Coronary artery (tissue), 2 donors: Measurements from ENCODE around the gene KRT36.

Experiments used
- DNase-seq: peaks from one replicate; pipeline ENCODE4 v3.0.0-alpha.2; 2017; ENCODE audit warnings: low spot score
- H3K27ac ChIP-seq, 2 donors: fragments of 200-600 bp; sonication (generic); one replicate each; pipeline ENCODE4 v1.5.1; 2016 to 2019
- H3K4me3 ChIP-seq: fragments of 200-600 bp; sonication (generic); 2 replicates; pipeline ENCODE4 v1.5.1; 2016; ENCODE audit warnings: mild to moderate bottlenecking, moderate library complexity
- TF ChIP-seq, protein P1 (sequence below): fragments of 200-600 bp; sonication (generic); IDR thresholded peaks from one replicate; pipeline ENCODE4 v1.5.1; 2019; ENCODE audit warnings: antibody characterized with exemption

KRT36 gene

DNA sequence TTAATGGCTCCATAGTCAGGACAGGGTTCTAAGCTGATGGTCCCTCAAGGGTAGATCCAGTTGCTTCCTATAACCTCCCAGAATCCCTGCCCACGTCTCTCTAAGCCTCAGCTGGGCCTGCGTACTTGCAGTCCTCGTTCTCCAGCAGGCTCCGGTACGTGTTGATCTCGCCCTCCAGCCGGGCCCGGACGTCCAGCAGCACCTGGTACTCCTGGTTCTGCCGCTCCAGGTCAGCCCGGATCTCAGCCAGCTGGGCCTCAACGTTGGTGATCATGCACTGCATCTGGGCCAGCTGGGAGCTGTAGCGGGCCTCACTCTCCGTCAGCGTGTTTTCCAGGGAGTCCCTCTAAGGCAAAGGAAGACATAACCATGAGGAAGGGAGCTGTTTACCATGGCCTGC, 27.0 kb downstream of the KRT36 start:
- DNase-seq = no peak
- Histone ChIP-seq H3K4me3 (no peak overlapping the region), H3K27ac (no peak overlapping the region)
- TF ChIP-seq, protein P1, sequence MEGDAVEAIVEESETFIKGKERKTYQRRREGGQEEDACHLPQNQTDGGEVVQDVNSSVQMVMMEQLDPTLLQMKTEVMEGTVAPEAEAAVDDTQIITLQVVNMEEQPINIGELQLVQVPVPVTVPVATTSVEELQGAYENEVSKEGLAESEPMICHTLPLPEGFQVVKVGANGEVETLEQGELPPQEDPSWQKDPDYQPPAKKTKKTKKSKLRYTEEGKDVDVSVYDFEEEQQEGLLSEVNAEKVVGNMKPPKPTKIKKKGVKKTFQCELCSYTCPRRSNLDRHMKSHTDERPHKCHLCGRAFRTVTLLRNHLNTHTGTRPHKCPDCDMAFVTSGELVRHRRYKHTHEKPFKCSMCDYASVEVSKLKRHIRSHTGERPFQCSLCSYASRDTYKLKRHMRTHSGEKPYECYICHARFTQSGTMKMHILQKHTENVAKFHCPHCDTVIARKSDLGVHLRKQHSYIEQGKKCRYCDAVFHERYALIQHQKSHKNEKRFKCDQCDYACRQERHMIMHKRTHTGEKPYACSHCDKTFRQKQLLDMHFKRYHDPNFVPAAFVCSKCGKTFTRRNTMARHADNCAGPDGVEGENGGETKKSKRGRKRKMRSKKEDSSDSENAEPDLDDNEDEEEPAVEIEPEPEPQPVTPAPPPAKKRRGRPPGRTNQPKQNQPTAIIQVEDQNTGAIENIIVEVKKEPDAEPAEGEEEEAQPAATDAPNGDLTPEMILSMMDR = no peak

DNA sequence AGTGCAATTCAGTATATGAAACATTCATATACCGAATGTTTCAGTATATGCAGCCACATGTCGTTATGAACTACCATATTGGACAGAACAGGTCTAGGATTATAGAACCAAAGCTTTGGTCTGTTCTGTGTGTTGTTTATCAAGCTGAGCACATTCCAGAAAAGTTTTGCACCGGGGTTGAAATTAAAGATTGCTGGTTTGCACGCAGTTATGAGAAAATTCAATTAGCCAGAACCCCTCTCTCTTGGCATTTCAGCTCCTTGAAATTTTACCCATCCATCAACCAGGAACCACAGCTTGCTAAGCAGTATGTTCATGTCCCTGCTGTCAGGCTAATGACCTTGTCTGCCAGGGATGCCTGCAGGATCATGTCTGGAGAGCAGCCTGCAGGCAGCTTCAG, 32.0 kb downstream of the KRT36 start:
- TF ChIP-seq, protein P1 = no peak
- no peak overlapping the region for H3K27ac ChIP-seq
- DNase-seq = no peak
- H3K4me3 ChIP-seq = no peak overlapping the region

DNA sequence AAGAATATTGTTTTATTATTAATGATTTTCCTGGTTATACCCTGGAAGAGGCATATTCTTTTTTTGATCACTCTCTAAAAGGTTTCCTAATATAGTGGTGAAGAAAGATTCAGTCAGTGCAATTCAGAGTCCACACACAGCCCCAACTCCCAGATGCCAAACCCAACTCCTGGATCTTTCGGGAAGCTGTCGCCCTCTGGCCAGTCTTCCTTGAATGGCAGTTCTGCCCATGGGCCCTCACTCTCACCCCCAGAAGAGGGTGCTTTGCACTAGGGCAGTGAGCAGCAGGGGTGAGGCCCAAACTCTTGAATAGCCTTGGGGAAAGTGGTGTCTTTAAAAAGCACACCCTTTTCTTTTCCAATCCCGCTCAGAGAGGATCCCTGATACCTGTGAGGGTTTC, 33.5 kb downstream of the KRT36 start:
- Histone ChIP-seq H3K27ac (no peak overlapping the region), H3K4me3 (no peak overlapping the region)
- TF ChIP-seq, protein P1 = no peak
- no peak for DNase-seq

DNA sequence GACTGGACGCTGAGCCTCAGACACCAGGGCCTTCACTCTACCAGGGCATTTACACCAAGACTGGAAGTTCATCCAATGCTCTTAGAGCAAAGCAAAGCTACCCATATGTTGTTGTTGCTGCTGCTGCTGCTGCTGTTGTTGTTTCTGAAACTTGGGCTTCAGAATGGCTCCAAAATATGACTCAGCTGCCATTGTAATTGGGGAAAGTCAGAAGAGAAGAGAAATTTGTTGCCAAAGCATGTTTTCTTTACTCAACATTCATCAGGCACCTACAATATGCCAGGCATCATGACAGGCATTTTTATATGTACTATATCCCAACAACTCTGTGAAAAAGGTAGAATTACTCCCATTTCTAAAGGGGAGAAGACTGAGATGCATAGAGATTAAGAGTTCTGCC, 34.5 kb downstream of the KRT36 start:
- TF ChIP-seq, protein P1 = no peak
- no peak for DNase-seq
- H3K4me3 ChIP-seq = no peak overlapping the region
- H3K27ac ChIP-seq = no peak overlapping the region

DNA sequence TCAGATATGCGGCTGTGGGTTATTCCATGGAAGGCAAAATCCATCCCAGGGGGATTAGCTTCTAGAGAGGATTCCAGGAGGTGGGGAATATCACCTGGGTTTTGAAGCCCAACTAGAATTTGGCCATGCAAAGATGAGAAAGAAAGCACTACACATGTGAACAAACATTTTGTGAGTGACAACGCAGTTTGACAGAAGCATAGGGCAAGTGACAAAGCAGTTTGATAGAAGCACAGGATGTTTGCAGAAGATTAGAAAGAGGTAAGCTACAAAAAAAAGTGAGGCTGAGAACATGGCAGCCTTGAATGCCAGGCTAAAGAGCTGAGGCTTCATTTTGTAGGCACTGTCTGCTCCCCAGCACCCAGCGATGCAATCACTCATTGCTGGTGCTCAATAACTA, 36.6 kb downstream of the KRT36 start:
- TF ChIP-seq, protein P1 = no peak
- no peak for DNase-seq
- Histone ChIP-seq H3K27ac (no peak overlapping the region), H3K4me3 (no peak overlapping the region)

DNA sequence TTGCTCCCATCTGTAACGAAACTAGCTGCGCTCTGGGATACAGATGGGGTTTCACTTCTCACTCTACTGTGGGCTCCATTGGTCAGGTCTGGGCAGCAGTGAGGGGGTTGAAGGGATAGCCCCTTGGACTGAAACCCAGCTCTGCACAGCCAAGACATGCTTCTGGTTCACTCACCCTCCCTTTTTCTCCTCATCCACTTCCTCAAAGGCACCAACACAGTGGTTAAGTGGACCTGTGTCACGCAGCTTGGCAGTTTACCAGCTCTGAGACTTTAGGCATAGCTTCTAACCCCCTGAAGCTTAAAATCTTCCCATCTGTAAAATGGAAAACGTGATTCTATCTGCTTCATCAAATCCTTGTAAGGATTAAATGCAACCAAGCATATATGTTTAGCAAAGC, 37.4 kb downstream of the KRT36 start:
- Histone ChIP-seq H3K4me3 (no peak overlapping the region), H3K27ac (no peak overlapping the region)
- DNase-seq = no peak
- TF ChIP-seq, protein P1 = no peak

DNA sequence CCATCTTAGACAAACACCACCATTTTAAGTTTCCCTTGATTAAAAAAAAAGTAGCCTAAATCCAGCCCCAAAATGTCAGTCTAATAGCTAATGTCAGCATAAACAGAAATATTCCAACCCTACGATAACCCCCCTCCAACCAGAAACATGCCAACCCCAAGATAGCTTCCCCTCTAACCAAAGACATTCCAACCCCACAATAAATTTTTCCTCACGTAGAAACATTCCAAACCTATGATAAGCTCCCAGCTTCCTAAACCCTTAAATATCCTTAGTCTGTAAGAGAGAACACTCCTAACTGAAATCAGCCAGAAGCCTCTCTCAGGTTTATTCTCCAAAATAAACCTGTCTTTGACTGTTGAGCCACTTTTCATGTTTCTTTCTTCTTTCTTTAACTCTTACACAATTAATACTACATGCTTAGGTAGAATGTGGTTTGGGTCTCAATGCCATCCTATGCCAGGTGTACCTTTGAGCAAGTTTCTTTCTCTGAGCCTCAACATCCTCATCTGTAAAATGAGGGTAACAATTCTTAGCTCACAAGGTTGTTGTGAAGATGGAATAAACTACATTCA, 38.5 kb downstream of the KRT36 start:
- H3K27ac ChIP-seq = no peak overlapping the region
- no peak for DNase-seq
- no peak overlapping the region for H3K4me3 ChIP-seq
- TF ChIP-seq, protein P1 = no peak
